Activated CD4-positive, alpha-beta memory T cell treated with anti-CD3 and anti-CD28 coated beads, Interleukin-2, amount 10 ng/mL, durations not matched to agents 7 days and 5 days (primary cell): ENCODE data around the gene FLRT2. TPM values are rescaled to one million over a fixed set of nuclear protein-coding genes. Genes with fewer than 3 reads are reported as not detected.

Experiments
- CTCF ChIA-PET: fragments of 350-600 bp; sonication (Branson Sonifier 250); formaldehyde crosslinking; loops from one replicate; lab custom pipeline; 2021; ENCODE audit warnings: antibody characterized with exemption, inconsistent platforms; lab: Charles Lee
- POLR2A ChIA-PET: fragments of 350-600 bp; sonication (Branson Sonifier 250); formaldehyde crosslinking; loops from one replicate; lab custom pipeline; 2021; ENCODE audit warnings: antibody characterized with exemption; lab: Charles Lee
- DNase-seq: peaks from one replicate; pipeline ENCODE4 v3.0.0-alpha.2; 2020
- H3K27ac Mint-ChIP-seq: one replicate; pipeline ENCODE4 v1.8.0; 2021; ENCODE audit warnings: mild to moderate bottlenecking, mixed read lengths
- H3K27me3 Mint-ChIP-seq: one replicate; pipeline ENCODE4 v1.8.0; 2021; ENCODE audit warnings: mixed read lengths
- H3K36me3 Mint-ChIP-seq: one replicate; pipeline ENCODE4 v1.8.0; 2021; ENCODE audit warnings: low read depth, mixed read lengths
- H3K4me1 Mint-ChIP-seq: one replicate; pipeline ENCODE4 v1.8.0; 2021; ENCODE audit warnings: mixed read lengths
- H3K4me3 Mint-ChIP-seq: one replicate; pipeline ENCODE4 v1.8.0; 2021; ENCODE audit warnings: mild to moderate bottlenecking, mixed read lengths
- H3K9me3 Mint-ChIP-seq: one replicate; pipeline ENCODE4 v1.8.0; 2021; ENCODE audit warnings: mixed read lengths
- total RNA-seq, 2 experiments: library from RNA; stranded (reverse); gene quantifications; one replicate each; pipeline ENCODE4 v1.2.3, GENCODE V29; 2021

The FLRT2 gene
- total RNA-seq, 2 experiments from 2014 or later = not detected

DNA sequence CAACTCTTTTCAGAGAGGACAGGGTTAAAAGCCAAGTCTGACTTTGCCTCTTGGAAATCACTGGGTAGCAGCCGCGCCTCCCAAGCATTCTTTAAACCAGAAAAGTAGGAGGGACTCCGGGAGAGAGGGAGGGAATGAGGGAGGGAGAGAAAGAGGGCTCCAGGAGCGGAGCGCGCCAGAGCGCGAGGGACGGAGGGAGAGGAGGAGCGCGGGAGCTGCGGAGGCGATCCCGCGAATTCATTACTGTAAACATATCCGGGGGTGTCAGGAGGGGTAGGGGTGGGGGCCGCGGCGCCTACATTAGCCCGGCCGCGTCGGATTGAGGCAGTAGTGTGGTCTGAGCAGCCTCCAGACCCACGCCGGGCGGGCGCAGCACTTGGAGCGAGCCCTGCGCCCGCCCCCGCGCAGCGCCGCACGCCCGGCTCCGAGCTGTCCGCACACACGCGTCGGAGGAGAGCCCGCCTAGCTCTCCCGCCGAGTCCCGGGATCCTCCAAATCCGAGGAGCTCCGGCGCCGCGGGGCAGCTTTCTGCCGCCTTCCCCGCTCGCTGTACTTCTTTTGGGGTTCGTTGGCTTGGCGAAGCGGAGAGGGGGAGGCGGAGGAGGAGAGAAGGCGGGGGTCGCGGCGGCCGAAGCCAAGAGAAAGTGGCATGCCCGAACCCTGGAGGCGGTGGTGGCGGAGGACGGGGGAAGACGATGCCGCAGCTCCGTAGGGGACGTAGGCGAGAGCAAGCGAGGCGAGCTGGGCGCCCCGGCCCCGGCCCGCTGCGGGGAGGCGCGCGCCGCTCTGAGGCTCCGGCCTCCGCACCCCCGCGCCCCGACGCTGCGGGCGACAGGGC, 3.3 kb downstream of the FLRT2 start:
- Mint-ChIP-seq H3K27me3 (peaks cover 66% of the 10 kb centered on the region), H3K36me3 (peaks cover 10% of the 10 kb centered on the region), H3K4me3 (no peak overlapping the region), H3K27ac (no peak overlapping the region), H3K4me1 (peaks cover 5% of the 10 kb centered on the region), H3K9me3 (peaks cover 5% of the 10 kb centered on the region)
- CTCF ChIA-PET = no interaction called here
- no peak for DNase-seq
- POLR2A ChIA-PET = no interaction called here

- Mint-ChIP-seq H3K36me3 (peaks cover 10% of the 10 kb centered on the region), H3K4me1 (peaks cover 5% of the 10 kb centered on the region), H3K4me3 (no peak overlapping the region), H3K27ac (no peak overlapping the region), H3K27me3 (peaks cover 62% of the 10 kb centered on the region), H3K9me3 (peaks cover 5% of the 10 kb centered on the region)
- DNase-seq = no peak
- POLR2A ChIA-PET = no interaction called here
- CTCF ChIA-PET = no interaction called here
Observed at GRCh38 chr14:85533861-85534291, 3.9 kb downstream of the FLRT2 start.

- Mint-ChIP-seq H3K36me3 (peaks cover 10% of the 10 kb centered on the region), H3K9me3 (peaks cover 5% of the 10 kb centered on the region), H3K4me1 (peaks cover 5% of the 10 kb centered on the region), H3K27me3 (peaks cover 55% of the 10 kb centered on the region), H3K27ac (no peak overlapping the region), H3K4me3 (no peak overlapping the region)
- CTCF ChIA-PET = interaction anchor here (0.6 kb wide), 1 partner anchor 218 kb away, joined by 3 read pairs; no protein-coding TSS in a partner anchor
- POLR2A ChIA-PET = no interaction called here
- DNase-seq = no peak
Observed at GRCh38 chr14:85534458-85535293, 4.7 kb downstream of the FLRT2 start.

DNA sequence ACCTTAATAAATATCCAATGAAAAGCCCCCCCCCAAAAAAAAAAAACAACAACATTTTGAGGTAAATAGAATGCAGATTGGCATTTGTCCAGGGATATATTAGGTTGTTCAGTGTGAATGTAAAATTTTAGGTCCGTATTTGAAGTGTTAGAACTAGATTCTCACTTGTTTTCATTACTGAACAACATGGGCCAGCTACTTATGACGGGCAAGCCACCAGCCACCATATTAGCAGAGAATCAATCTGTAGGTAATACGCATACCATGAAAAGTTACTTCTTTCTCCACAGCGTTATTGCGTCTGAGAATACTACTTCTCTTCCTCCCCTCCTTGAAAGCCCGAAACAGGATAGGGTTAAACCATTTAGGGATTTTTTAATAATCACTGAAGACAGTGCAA, 5.4 kb downstream of the FLRT2 start:
- Mint-ChIP-seq H3K4me3 (no peak overlapping the region), H3K9me3 (peaks cover 5% of the 10 kb centered on the region), H3K27me3 (peaks cover 49% of the 10 kb centered on the region), H3K36me3 (peaks cover 10% of the 10 kb centered on the region), H3K4me1 (peaks cover 5% of the 10 kb centered on the region), H3K27ac (no peak overlapping the region)
- ChIA-PET CTCF (interaction anchor here (0.6 kb wide), 1 partner anchor 219 kb away, joined by 3 read pairs; no protein-coding TSS in a partner anchor), POLR2A (no interaction called here)
- DNase-seq = no peak

DNA sequence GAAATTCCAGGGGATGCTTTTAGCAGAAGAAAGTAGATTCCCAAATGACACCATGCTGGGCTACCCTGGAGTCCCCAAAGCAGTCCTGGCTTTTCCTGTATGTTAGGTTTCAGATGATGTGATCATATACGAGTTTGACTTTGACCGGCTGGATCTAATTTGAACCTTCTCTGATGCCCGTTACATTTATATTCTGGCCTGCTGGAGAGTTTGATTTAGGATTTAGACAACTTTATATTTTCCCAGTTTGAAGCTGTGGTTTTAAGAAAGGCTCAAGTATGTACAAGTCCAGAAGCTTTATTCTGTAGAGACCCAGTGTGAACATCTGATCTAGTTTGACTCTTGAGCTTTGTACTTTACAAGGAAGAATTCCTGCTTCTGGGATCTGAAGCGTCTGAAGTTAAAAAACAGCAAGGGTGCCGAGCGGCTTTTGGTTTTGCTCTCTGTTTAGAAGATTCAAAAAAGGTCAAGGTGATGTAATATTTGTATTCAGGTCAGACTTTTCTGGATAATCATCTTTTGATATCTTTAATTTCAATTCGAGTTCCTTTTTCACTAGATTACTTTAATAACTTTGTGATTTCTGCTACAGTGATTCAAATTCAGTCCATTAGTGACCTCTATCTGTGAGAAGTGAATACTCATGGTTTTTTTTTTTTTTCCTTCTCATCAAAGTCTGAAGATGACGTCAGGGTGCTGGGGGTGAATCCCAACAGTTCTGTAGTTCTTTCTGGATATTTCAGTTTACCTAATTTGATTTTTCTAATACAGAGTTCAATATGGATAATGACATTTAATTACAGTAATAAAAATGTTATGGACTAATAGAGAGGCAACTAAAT, 6.3 kb downstream of the FLRT2 start:
- Mint-ChIP-seq H3K27me3 (peaks cover 40% of the 10 kb centered on the region), H3K27ac (no peak overlapping the region), H3K4me3 (no peak overlapping the region), H3K4me1 (peaks cover 5% of the 10 kb centered on the region), H3K9me3 (peaks cover 2% of the 10 kb centered on the region), H3K36me3 (peaks cover 10% of the 10 kb centered on the region)
- POLR2A ChIA-PET = no interaction called here
- CTCF ChIA-PET = no interaction called here
- DNase-seq = no peak

DNA sequence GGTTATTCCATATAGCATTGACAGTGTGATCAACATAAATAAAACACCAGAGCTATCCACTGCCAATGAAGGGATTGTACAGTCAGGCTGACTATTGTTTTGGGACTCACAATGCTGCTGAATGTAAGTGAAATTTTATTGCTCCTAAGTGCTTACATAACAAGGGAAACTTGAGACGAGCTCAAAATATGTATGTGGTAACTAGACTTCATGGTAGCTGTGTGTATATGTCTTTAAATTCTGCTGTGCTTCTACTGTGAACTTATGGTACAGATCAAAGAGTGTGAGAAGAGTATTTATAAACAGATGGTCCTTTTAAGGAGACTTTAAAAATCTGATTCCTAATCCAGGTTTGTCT, 6.9 kb downstream of the FLRT2 start:
- H3K9me3 Mint-ChIP-seq = peaks cover 2% of the 10 kb centered on the region
- no peak overlapping the region for H3K4me3 Mint-ChIP-seq
- H3K27me3 Mint-ChIP-seq = peaks cover 34% of the 10 kb centered on the region
- peaks cover 3% of the 10 kb centered on the region for H3K4me1 Mint-ChIP-seq
- H3K27ac Mint-ChIP-seq = no peak overlapping the region
- no peak for DNase-seq
- peaks cover 7% of the 10 kb centered on the region for H3K36me3 Mint-ChIP-seq
- CTCF ChIA-PET = no interaction called here
- POLR2A ChIA-PET = no interaction called here

- POLR2A ChIA-PET = no interaction called here
- no peaks in the 10 kb centered on the region for H3K9me3 Mint-ChIP-seq
- CTCF ChIA-PET = no interaction called here
Observed at GRCh38 chr14:85537526-85537925, 7.6 kb downstream of the FLRT2 start.

DNA sequence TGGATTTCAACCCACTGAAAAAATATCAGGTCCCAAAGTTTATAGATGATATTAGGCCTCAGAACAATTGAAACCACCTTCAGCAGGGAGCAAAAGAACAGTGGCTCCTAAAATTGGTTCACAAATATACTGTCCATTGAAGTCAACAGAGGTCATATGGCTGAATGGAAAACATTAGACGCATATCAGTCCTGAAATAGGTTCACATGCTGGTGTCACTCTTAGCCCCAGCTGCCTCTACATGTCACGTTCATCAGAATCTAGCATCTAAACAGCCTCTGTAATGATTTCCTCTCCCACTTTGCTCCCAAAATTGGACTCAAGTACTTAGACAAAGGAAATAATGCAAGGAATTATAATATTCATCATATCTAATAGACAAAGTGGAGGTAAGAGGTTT, 8.7 kb downstream of the FLRT2 start:
- Mint-ChIP-seq H3K27me3 (peaks cover 22% of the 10 kb centered on the region), H3K9me3 (no peaks in the 10 kb centered on the region), H3K4me1 (no peaks in the 10 kb centered on the region), H3K4me3 (no peak overlapping the region), H3K27ac (no peak overlapping the region), H3K36me3 (no peaks in the 10 kb centered on the region)
- no peak for DNase-seq
- ChIA-PET CTCF (no interaction called here), POLR2A (no interaction called here)

More at GRCh38 chr14:85537526-85537925, 7.6 kb downstream of the FLRT2 start:
- Mint-ChIP-seq H3K4me1 (no peaks in the 10 kb centered on the region), H3K36me3 (peaks cover under 1% of the 10 kb centered on the region), H3K27ac (no peak overlapping the region), H3K4me3 (no peak overlapping the region), H3K27me3 (peaks cover 27% of the 10 kb centered on the region)
- DNase-seq = no peak

- DNase-seq = no peak
Observed at GRCh38 chr14:85539510-85539909, 9.6 kb downstream of the FLRT2 start.

DNA sequence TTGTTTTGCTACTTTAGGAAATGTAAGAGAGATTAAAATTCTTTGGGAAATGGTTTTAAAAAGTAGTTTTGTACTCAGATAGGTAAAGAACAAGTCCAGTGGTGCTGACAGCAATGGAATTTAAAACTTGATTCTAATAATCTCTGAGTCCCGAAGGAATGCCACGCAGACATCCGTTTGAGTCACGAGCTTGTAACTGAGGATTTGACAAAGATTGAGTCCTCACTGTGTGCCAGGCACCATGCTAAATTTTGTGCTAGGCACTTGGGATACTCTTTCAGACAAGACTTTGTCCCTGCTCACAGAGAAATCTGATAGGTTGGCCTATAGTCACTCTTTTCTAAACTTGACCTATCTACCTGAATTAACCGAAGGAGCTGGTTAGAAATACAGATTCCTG, 12.7 kb downstream of the FLRT2 start:
- Mint-ChIP-seq H3K27ac (no peak overlapping the region), H3K4me1 (no peaks in the 10 kb centered on the region), H3K36me3 (no peaks in the 10 kb centered on the region), H3K27me3 (no peaks in the 10 kb centered on the region), H3K4me3 (no peak overlapping the region), H3K9me3 (no peaks in the 10 kb centered on the region)
- ChIA-PET POLR2A (no interaction called here), CTCF (no interaction called here)
- no peak for DNase-seq

More at GRCh38 chr14:85539510-85539909, 9.6 kb downstream of the FLRT2 start:
- ChIA-PET POLR2A (no interaction called here), CTCF (no interaction called here)
- Mint-ChIP-seq H3K27me3 (peaks cover 15% of the 10 kb centered on the region), H3K9me3 (no peaks in the 10 kb centered on the region), H3K36me3 (no peaks in the 10 kb centered on the region), H3K27ac (no peak overlapping the region), H3K4me3 (no peak overlapping the region), H3K4me1 (no peaks in the 10 kb centered on the region)

GRCh38 chr14:85545738-85546137, 15.8 kb downstream of the FLRT2 start:
- H3K27me3 Mint-ChIP-seq = no peaks in the 10 kb centered on the region
- H3K9me3 Mint-ChIP-seq = no peaks in the 10 kb centered on the region
- no peaks in the 10 kb centered on the region for H3K4me1 Mint-ChIP-seq
- ChIA-PET POLR2A (no interaction called here), CTCF (no interaction called here)
- H3K4me3 Mint-ChIP-seq = no peak overlapping the region
- H3K27ac Mint-ChIP-seq = no peak overlapping the region
- DNase-seq = no peak
- no peaks in the 10 kb centered on the region for H3K36me3 Mint-ChIP-seq

GRCh38 chr14:85546390-85546789, 16.4 kb downstream of the FLRT2 start:
- Mint-ChIP-seq H3K4me1 (no peaks in the 10 kb centered on the region), H3K27me3 (no peaks in the 10 kb centered on the region), H3K9me3 (no peaks in the 10 kb centered on the region), H3K4me3 (no peak overlapping the region), H3K27ac (no peak overlapping the region), H3K36me3 (no peaks in the 10 kb centered on the region)
- ChIA-PET POLR2A (no interaction called here), CTCF (no interaction called here)
- no peak for DNase-seq

DNA sequence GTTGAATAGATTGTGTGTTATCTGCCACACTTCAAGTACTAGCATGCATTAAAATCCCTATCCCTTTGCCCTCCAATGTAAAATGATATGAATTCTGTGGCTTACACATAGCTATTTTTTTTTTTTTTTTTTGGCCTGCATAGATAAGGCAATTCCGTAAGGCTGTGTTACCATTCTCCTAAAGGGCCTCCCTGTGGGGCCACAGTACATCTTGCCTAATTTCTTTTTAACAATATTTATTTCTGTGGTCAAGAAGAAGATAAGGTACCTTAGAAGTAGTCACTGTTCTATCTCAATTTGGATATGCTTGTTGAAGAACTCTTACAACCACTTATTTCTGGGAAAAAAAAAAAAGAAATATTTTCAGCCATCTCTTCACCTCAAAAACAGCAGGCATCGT, 19.8 kb downstream of the FLRT2 start:
- CTCF ChIA-PET = no interaction called here
- Mint-ChIP-seq H3K9me3 (peaks cover 2% of the 10 kb centered on the region), H3K4me1 (no peaks in the 10 kb centered on the region)

More for the DNA sequence above, 19.8 kb downstream of the FLRT2 start:
- Mint-ChIP-seq H3K36me3 (no peaks in the 10 kb centered on the region), H3K27ac (no peak overlapping the region), H3K4me3 (no peak overlapping the region), H3K27me3 (no peaks in the 10 kb centered on the region)
- DNase-seq = no peak
- POLR2A ChIA-PET = no interaction called here
